HG03378 (cell line): Measurements from ENCODE around the gene DNAJC10.
"Not testable (repeated sequence)": the region's sequence is repeated elsewhere in the genome, so short reads cannot be mapped to it uniquely, and the experiment has no call there.

ENCODE experiments used
- ATAC-seq: cut with Tn5 transposase; IDR thresholded peaks from one replicate; pipeline ENCODE4 v1.9.1; 2021; ENCODE audit warnings: mild to moderate bottlenecking, moderate library complexity; ENCODE audit not compliant: unreplicated experiment

Gene DNAJC10

GRCh38 chr2:182719116-182719515 is 3.1 kb downstream of the DNAJC10 start:
- ATAC-seq: not testable (repeated sequence)

GRCh38 chr2:182724656-182725055 is 8.6 kb downstream of the DNAJC10 start:
- no peak for ATAC-seq

DNA sequence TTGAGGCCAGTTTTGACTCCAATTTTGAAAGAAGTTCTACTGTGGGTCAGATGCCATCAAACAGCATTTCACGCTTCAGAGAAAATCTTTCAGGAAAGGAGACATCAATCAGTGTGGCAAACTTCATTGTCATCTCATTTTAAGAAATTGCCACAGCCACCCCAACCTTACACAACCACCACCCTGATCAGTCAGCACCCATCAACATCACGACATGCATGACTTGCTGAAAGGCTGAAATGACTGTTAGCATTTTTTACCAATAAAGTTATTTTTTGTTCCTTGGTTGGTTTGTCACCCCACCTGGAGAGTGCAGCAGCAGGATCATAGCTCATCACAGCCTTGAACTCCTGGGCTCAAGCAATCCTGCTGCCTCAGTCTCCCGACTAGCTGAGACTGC is 10.4 kb downstream of the DNAJC10 start:
- ATAC-seq: no peak

GRCh38 chr2:182728014-182728413 is 12.0 kb downstream of the DNAJC10 start:
- ATAC-seq: no peak

DNA sequence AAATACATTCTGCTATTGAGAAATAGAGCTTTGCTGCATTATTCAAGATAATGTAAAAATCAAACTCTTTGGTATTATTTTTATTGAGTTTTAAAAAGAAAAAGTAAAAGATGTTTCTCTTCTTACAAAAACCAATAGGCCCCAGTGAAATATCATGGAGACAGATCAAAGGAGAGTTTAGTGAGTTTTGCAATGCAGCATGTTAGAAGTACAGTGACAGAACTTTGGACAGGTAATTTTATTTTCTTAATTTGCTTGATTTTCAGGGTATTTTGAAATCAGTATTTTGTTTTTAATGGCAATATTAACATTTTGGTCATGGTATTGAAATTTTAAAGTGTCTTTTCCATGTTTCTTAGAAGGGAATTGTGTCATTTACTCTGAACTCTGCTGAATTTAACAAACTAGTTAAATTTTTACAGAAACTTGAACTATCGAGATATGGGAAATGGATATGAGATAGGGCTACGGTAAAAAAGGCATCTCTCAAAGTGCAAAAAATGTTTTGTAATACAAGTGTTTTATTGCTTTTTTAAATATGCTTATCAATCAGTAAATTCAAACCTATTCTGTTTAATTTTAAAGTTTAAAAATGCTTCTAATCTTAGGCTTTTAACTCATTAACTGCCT is 13.8 kb downstream of the DNAJC10 start:
- ATAC-seq: no peak

GRCh38 chr2:182730486-182730885 is 14.4 kb downstream of the DNAJC10 start:
- no peak for ATAC-seq

- ATAC-seq: no peak
These were observed 16.7 kb downstream of the DNAJC10 start for GRCh38 chr2:182732736-182733135.

DNA sequence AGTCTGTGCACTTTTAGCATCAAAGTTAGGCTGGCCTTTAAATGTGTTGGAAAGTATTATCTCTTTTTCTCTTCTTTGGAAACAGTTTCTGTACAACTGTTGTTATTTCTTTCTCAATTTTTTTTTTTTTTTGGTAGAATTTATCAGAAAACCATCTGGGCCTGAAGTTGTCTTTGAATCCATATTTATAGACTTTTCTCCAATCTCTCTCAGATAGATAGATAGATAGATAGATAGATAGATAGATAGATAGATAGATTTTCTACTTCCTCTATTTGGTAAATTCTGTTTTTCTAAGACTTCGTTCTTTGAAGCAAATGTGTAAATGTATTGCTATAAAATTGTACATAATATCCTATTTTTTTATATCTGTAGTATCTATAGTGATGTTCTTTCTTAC is 17.5 kb downstream of the DNAJC10 start:
- no peak for ATAC-seq

DNA sequence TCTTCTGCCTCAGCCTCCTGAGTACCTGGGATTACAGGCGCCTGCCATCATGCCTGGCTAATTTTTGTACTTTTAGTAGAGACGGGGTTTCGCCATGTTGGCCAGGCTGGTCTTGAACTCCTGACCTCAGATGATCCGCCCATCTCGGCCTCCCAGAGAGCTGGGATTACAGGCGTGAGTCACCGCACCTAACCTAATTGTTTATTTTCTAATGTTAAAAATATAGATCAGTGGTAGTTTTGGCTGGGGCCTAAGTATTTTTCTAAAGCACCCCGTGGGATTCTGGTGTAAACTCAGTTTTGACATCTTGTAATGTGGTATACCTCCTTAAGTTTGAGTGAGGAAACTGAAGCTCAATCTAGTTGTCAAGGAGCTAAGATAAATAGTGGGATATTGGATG is 20.8 kb downstream of the DNAJC10 start:
- ATAC-seq: not testable (repeated sequence)

GRCh38 chr2:182740701-182741100 is 24.6 kb downstream of the DNAJC10 start:
- ATAC-seq: no peak

GRCh38 chr2:182741620-182742019 is 25.6 kb downstream of the DNAJC10 start:
- ATAC-seq: no peak

DNA sequence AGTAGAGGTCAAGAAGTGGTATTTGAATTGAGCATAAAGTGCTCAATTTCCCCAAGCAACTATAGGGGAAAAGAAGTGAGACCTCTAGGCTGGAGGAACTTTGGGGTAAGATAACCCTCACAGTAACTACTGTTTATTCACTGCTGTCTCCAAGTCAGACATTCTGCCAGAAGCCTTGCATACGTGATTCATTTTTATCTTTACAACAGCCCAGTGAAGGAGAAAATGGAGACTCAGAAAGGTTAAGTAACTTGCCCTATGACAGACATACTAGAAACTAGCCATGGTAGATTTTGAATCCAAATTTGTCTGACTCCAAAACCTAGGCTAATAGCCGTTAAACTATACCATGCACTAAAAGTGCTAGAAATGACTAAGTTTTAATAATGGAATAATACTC is 28.4 kb downstream of the DNAJC10 start:
- ATAC-seq: no peak

DNA sequence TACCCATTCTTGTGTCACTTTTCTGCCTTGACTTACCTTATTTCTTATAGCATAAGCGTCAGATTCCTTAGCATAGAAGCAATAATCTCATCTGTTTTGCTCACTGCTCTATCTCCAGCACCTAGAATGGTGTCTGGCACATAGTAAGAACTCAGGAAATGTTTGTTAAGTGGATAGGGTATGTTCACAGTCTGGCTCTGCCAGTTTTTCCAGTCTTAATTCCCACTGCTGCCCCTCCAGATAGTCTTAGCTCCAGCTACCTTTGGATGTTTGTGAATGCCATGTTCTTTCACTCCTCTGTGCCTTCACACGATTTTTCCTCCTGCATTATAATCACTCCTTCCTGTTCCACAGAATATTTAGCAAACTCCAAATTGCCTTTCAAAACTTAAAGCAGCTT is 29.0 kb downstream of the DNAJC10 start:
- ATAC-seq: no peak

GRCh38 chr2:182745894-182746293 is 29.8 kb downstream of the DNAJC10 start:
- not testable (repeated sequence) for ATAC-seq

- ATAC-seq: no peak
These were observed 38.2 kb downstream of the DNAJC10 start for GRCh38 chr2:182754231-182754630.

GRCh38 chr2:182758379-182758778 is 42.3 kb downstream of the DNAJC10 start:
- ATAC-seq: no peak

DNA sequence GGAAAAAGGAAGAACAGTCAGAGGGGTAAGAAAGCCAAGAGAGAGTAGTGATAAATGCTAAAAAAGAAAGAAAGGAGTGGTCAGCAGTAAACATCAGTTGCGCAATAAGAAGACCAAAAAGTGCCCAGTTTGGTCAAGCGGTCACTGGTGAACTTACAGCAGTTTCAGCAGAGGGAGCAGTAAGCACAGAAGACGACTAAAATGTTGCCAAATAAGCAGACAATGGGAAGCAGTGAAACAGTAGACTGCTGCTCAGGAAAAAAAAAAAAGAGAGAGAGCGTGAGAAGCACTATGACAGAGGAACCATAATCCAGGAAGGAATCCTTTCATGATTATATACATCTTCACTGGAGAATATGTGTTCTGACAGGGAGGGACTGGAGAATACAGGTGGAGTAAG is 45.8 kb downstream of the DNAJC10 start:
- no peak for ATAC-seq

GRCh38 chr2:182763311-182763912 is 47.4 kb downstream of the DNAJC10 start:
- no peak for ATAC-seq

- no peak for ATAC-seq
These were observed 50.6 kb downstream of the DNAJC10 start for GRCh38 chr2:182766626-182767025.

GRCh38 chr2:182767578-182767977 is 51.5 kb downstream of the DNAJC10 start:
- no peak for ATAC-seq

GRCh38 chr2:182768950-182769349 is 52.9 kb downstream of the DNAJC10 start:
- not testable (repeated sequence) for ATAC-seq

DNA sequence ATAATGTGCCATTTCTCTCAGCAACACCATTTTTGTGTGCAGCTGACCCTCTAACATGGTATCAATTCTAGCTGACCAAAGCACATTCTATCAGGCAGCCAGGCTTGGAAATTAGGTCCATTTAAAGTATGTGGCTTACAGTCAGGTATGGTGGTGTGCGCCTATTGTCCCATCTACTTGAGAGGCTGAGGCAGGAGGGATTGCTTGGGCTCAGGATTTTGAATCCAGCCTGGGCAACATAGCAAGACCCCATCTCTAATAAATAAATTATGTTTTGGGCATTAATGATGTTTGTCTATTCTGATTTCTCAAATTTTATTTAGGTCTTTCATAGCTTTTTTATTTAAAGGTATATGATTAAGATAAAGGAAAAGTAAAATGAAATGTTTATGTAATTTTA is 63.3 kb downstream of the DNAJC10 start:
- ATAC-seq: no peak

DNA sequence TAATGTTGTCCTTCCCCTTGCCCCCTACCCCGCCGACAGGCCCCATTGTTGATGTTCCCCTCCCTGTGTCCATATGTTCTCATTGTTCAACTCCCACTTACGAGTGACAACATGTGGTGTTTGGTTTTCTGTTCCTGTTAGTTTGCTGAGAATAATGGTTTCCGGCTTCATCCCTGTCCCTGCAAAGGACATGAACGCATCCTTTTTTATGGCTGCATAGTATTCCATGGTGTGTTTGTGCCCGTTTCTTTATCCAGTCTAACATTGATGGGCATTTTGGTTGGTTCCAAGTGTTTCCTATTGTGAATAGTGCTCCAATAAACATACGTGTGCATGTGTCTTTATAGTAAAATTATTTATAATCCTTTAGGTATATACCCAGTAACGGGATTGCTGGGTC is 65.0 kb downstream of the DNAJC10 start:
- ATAC-seq: not testable (repeated sequence)
